Activated T-cell treated with anti-CD3 and anti-CD28 coated beads for 48 hours (primary cell): ENCODE measurements around the gene DHX34.
"Not testable (repeated sequence)": the region's sequence is repeated elsewhere in the genome, so short reads cannot be mapped to it uniquely, and the experiment has no call there.

ENCODE experiments used
- DNase-seq: peaks from one replicate; pipeline ENCODE4 v3.0.0-alpha.2; 2020; ENCODE audit warnings: low read depth

Gene DHX34

GRCh38 chr19:47370045-47370611, 21.0 kb downstream of the DHX34 start:
- no peak for DNase-seq

- no peak for DNase-seq
Observed at GRCh38 chr19:47371261-47371660, 22.1 kb downstream of the DHX34 start.

- no peak for DNase-seq
Observed at GRCh38 chr19:47372603-47373002, 23.5 kb downstream of the DHX34 start.

DNA sequence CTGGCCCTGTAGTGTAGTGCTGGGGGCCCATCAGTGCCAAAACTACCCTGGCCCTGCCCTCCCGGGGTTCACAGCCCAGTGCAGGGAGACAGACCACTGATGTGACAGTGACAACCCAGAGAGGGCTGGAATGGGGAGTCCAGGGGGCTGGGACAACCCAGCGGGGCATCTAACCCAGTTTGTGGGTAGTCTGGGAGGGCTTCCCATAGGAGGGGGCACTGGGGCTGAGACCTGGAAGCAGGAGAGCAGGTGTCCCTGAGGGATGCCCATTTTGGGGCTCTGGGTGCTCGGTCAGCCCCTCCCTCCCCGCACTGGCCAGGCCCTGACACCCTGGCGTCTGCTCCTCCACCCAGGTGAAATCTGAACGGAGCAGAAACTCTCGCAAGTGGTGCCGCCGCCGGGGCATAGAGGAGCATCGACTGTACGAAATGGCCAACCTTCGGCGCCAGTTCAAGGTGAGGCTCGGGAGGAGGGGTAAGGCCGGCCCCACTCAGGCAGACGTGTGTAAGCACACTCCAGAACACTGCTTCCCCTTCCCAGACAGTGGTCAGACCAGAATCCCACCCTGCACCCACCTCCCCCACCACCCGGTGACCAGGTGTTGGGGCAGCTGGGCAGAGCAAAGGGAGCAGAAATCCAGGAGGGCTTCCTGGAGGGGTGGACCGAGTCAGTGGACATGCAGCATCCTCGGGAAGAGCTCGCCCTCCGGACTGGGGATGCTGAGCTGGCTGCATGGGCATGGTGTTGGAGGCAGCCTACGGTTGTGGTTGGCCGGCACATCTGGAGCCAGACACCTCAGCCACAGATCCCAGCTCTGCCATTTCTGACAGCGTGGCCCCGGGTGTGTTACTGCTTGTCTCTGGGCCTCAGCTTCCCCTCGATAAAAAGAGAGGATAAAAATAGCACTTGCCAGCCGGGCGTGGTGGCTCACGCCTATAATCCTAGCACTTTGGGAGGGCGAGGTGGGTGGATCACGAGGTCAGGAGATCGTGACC, 24.4 kb downstream of the DHX34 start:
- DNase-seq = no peak

DNA sequence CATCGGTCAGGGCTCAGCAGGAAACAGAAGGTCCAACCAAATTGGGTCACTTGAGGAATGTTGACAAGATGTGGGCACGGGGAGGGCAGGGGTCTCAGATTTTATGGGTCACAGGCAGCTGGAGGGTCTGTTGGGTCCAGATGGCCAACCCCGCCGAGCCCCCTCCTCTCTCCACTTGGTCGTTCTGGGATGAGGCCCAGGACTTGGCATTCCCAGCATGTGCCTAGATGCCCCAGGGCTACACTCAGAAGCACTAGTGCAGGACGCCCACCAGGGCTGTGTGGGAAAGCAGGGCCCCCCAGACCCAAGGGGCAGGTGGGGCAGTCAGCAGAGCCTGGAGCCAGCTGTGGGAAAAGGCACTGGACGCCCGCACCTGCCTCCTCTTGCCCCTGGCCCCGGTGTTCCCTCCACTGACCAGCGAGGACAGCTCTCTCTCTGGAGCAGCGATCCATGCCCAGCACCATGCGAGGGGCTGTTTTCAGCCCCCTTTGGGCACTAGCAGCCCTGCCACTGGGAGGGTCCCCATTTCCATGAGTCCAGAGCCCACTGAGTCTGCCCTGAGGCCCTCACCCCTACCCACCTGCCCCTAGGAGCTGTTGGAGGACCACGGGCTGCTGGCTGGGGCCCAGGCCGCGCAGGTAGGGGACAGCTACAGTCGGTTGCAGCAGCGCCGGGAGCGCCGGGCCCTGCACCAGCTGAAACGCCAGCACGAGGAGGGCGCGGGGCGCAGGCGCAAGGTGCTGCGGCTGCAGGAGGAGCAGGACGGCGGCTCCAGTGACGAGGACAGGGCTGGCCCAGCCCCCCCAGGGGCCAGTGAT, 26.0 kb downstream of the DHX34 start:
- no peak for DNase-seq

GRCh38 chr19:47375694-47376588, 26.8 kb downstream of the DHX34 start:
- no peak for DNase-seq

DNA sequence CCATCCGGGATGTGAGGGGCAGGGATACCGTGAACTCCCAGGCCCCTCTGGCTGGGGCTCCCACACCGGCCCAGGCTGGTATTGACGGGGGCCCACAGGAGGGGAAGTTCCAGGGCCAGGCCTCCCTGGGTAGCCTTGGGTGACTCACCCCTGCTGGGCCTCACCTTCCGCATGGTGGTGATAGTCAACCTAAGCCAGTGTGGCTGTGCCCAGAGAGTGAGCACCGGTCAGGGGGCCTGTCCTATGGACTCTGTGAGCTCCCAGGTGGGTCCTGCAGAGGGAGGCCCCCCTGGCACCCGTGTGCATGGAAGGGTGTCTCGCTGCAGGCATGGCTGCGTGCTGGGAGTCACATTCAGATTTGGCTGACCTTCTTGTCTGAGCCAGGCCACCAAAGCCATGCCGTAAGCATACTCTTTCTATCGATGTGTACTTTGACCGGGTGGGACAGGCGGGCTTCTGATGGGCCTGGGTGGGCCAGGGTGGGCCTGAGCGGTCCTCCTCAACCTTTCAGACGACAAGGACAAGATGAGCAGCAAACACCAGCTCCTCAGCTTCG, 27.6 kb downstream of the DHX34 start:
- DNase-seq = no peak

DNA sequence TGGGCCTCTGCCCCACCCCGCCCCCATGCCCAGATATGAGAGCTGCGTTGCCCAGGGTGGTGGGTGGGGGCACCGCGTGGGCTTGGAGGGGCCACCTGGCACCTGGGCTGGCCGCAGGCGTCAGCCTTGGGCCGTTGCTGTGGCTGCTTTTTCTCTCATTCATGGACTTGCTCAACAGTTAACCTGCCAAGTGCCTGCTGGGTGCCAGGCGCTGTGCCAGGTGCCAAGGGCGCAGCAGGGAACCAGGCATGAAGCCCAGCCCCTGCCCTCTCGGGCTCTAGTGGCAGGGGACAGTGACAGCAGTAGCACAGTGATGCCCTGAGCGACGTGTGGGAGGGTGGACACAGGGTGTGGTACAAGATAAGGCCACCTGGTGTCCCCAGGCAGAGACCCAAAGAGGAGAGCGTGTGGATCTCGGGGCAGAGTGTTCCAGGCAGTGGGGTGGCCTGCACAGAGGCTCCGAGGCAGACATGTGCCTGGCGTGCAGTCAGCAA, 28.1 kb downstream of the DHX34 start:
- no peak for DNase-seq

- no peak for DNase-seq
Observed at GRCh38 chr19:47377801-47378200, 28.7 kb downstream of the DHX34 start.

DNA sequence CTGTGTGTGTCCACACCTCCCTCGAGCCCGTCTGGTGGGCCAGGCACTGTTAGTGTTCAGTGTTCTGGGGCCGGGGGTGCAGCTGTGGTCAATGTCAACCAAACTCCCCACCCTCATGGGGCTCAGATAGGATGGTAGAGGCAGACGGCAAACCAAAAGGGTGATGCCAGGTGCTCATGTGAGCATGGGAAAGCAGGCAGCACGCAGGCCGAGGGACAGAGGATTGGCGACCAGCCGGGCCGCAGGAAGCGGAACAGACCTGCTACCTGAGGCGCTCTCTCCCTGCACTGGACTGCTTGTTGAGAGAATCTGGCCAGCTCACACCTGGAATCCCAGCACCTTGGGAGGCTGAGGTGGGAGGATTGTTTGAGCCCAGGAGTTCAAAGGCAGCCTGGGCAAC, 29.1 kb downstream of the DHX34 start:
- DNase-seq = no peak

DNA sequence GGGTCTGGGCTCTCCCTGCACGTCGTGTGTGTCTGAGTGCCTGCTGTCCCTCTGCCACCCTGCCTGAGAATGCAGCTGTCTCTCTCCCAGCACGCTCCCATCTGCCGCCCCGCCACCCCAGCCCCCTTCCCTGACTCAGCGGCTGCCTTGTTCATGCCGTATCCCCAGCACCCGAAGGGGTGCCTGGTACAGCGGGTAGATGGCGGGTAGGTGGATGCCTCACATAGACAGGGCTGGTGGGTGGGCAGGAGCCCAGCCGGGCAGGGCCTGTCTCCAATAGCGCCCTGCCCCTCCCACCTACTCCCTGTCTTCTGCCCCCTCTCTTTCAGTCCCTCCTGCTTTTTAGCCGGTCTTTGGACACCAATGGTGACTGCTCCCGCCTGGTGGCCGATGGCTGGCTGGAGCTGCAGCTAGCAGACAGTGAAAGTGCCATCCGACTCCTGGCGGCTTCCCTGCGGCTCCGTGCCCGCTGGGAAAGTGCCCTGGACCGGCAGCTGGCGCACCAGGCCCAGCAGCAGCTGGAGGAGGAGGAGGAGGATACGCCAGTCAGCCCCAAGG, 30.3 kb downstream of the DHX34 start:
- DNase-seq = no peak

GRCh38 chr19:47380559-47380958, 31.4 kb downstream of the DHX34 start:
- no peak for DNase-seq

DNA sequence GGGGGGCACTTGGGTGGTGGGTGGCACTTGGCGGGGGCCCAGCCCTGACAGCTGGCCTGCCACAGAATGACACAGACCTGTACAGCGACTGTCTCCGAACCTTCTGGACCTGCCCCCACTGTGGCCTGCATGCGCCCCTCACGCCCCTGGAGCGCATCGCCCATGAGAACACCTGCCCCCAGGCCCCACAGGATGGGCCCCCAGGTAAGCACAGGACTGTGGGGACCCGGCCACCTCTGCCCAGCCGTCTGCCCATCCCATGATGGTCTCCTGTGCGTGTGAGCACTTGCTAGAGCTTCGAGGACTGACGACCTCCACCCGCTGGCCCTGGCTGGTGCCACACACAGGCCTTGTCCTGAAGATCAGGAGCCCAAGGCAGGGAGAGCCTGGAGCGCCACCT, 32.0 kb downstream of the DHX34 start:
- DNase-seq = no peak

DNA sequence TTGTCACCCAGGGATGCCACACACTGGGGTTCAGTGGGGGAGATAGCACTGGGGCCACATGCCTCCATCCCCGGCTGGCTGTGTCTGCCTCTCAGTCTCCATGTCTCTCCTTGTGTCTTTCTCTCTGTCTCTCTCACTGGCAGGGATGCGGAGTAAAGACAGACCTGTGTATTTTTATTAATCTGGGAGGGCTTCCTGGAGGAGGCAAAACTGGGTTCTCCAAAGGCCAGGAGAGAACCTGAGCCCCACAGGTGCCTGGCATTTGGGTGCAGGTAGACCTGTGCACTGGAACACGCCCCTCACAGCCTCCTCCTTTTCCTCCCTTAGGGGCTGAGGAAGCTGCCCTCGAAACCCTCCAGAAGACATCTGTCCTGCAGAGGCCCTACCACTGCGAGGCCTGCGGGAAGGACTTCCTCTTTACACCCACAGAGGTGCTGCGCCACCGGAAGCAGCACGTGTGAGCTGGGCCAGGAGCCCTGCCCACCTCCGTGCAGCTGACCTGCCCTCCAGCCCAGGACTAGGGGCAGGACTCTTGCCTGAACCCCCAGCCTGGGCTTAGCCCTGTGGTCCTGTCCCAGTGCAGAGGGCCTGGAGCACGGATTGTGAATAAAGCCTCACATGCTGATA, 32.7 kb downstream of the DHX34 start:
- no peak for DNase-seq

GRCh38 chr19:47383890-47384289, 34.8 kb downstream of the DHX34 start:
- not testable (repeated sequence) for DNase-seq

- not testable (repeated sequence) for DNase-seq
Observed at GRCh38 chr19:47384533-47384932, 35.4 kb downstream of the DHX34 start.

DNA sequence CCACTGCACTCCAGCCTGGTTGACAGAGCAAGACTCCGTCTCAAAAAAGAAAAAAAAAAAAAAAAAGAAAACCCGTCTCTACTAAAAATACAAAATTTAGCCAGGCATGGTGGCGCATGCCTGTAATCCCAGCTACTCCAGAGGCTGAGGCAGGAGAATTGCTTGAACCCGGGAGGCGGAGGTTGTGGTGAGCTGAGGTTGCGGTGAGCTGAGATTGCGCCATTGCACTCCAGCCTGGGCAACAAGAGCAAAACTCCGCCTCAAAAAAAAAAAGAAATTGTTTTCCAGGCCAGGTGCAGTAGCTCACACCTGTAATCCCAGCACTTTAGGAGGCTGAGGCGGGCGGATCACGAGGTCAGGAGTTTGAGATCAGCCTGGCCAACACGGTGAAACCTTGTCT, 37.5 kb downstream of the DHX34 start:
- DNase-seq = not testable (repeated sequence)

- DNase-seq = not testable (repeated sequence)
Observed at GRCh38 chr19:47387623-47388022, 38.5 kb downstream of the DHX34 start.

- not testable (repeated sequence) for DNase-seq
Observed at GRCh38 chr19:47388721-47389120, 39.6 kb downstream of the DHX34 start.

GRCh38 chr19:47389150-47389556, 40.0 kb downstream of the DHX34 start:
- DNase-seq = no peak
